Gastroesophageal sphincter (tissue), 4 donors: Measurements from ENCODE around the gene COL4A2. TPM values are rescaled to one million over a fixed set of nuclear protein-coding genes. Genes with fewer than 3 reads are reported as not detected.

Experiments used
- ATAC-seq: fragments of 150-250 bp; one replicate; pipeline ENCODE4 v1.9.1; 2016; ENCODE audit warnings: mild to moderate bottlenecking, moderate library complexity
- H3K27ac ChIP-seq, 4 donors: fragments of 200-600 bp; sonication (generic) in 3 of 4; 1 replicate in 3 of 4; 2 replicates in 1 of 4; pipeline ENCODE4 v1.5.1; 2016 to 2019
- H3K27me3 ChIP-seq: fragments of 200-600 bp; sonication (generic); one replicate; pipeline ENCODE4 v1.5.1; 2019
- H3K36me3 ChIP-seq, 2 donors: fragments of 200-600 bp; sonication (generic); one replicate each; pipeline ENCODE4 v1.5.1; 2019; ENCODE audit warnings: control low read depth in 1 of 2
- H3K4me1 ChIP-seq, 3 donors: fragments of 200-600 bp; sonication (generic); 1 replicate in 2 of 3; 2 replicates in 1 of 3; pipeline ENCODE4 v1.5.1; 2016 to 2019; ENCODE audit warnings: control low read depth in 2 of 3
- H3K4me3 ChIP-seq, 2 donors: fragments of 200-600 bp; sonication (generic); one replicate each; pipeline ENCODE4 v1.5.1; 2019; ENCODE audit warnings: mild to moderate bottlenecking in 1 of 2, moderate library complexity in 1 of 2
- H3K9me3 ChIP-seq, 3 donors: fragments of 200-600 bp; sonication (generic); one replicate each; pipeline ENCODE4 v1.5.1; 2017 to 2019; ENCODE audit warnings: control low read depth in 2 of 3
- EP300 ChIP-seq: sonication (generic); formaldehyde crosslinking; IDR thresholded peaks from one replicate; pipeline ENCODE4 v1.6.1; 2017; ENCODE audit warnings: antibody characterized with exemption, mild to moderate bottlenecking
- POLR2A ChIP-seq, 2 donors: fragments of 450-650 bp; IDR thresholded peaks; one replicate each; pipeline ENCODE4 v1.6.1; 2017; ENCODE audit warnings: antibody characterized with exemption in 2 of 2, mild to moderate bottlenecking in 2 of 2, moderate library complexity in 1 of 2
- POLR2AphosphoS5 ChIP-seq: sonication (generic); formaldehyde crosslinking; IDR thresholded peaks from one replicate; pipeline ENCODE4 v1.6.1; 2017; ENCODE audit warnings: antibody characterized with exemption
- WGBS, 2 donors: methylation state at CpG; one replicate each; pipeline ENCODE4 v1.1.5; 2018; ENCODE audit warnings: low coverage in 1 of 2; 5-methylcytosine and 5-hydroxymethylcytosine counted together
- total RNA-seq, 4 donors: library from RNA; depleted of rRNA; stranded (reverse); fragments of >200 nt; gene quantifications; one replicate each; pipeline ENCODE4 v1.1.0, GENCODE V29; 2016
- TF ChIP-seq, protein P1 (sequence below), 4 experiments: fragments of 200-600 bp in 2 of 4; fragments of 450-650 bp in 2 of 4; sonication (generic) in 1 of 4; IDR thresholded peaks; one replicate each; pipeline ENCODE4 v1.5.1; 2017 to 2019; ENCODE audit warnings: antibody characterized with exemption in 4 of 4, mild to moderate bottlenecking in 2 of 4, moderate library complexity in 2 of 4

COL4A2 gene
- total RNA-seq, 4 donors from 2014 or later, result 478 to 945 (median 543) TPM

DNA sequence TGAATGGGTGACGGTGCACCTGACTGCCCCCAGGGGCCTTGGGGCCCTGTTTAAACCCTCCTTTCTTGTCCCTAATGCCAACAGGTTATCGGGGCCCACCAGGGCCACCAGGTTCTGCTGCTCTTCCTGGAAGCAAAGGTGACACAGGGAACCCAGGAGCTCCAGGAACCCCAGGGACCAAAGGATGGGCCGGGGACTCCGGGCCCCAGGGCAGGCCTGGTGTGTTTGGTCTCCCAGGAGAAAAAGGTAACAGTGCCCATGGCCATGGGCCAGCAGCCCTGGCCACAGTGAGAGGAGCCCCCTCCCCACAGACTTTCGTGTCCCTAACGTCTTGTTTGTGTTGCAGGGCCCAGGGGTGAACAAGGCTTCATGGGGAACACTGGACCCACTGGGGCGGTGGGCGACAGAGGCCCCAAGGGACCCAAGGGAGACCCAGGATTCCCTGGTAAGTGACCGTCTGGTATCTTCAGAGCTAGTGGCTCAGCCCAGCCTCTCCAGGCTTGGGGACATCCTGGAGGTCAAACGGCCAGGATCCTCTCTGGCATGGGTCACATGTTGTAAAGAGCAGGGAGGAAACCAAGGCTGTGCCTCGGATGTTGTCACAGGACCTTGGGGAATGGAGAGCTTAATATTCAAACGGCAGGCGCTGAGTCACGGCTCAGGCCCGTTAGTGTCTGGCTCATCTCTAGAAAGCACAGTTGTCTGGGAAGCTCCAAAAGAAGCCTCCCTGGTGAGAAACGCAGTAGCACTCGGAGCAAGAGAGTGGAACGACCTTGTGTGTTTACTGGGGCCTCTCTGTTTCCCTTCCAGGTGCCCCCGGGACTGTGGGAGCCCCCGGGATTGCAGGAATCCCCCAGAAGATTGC is 196.2 kb downstream of the COL4A2 start:
- Histone ChIP-seq H3K9me3 (no peaks in the 10 kb centered on the region), H3K27me3 (no peaks in the 10 kb centered on the region), H3K4me3 (no peak overlapping the region), H3K27ac (peak overlapping the region in 3 of 4 donors; percentile 66 to 83 (median 74)), H3K4me1 (peaks cover 0 to 32% (median 21%) of the 10 kb centered on the region in 3 donors), H3K36me3 (peaks cover 0 to 99% of the 10 kb centered on the region in 2 donors)
- no peak for TF ChIP-seq POLR2A (IDR thresholded peaks at IDR 0.05)
- no peak for ATAC-seq
- 56 to 57% methylated on average over 7 to 9 of the region's 20 CpGs for WGBS, 2 donors

- Histone ChIP-seq H3K27ac (peak overlapping the region in 3 of 4 donors; percentile 66 to 83 (median 74)), H3K9me3 (no peaks in the 10 kb centered on the region), H3K4me3 (no peak overlapping the region), H3K4me1 (peaks cover 0 to 39% (median 28%) of the 10 kb centered on the region in 3 donors), H3K27me3 (no peaks in the 10 kb centered on the region), H3K36me3 (peaks cover 0 to 99% of the 10 kb centered on the region in 2 donors)
- no peak for ATAC-seq
- TF ChIP-seq, protein P1, sequence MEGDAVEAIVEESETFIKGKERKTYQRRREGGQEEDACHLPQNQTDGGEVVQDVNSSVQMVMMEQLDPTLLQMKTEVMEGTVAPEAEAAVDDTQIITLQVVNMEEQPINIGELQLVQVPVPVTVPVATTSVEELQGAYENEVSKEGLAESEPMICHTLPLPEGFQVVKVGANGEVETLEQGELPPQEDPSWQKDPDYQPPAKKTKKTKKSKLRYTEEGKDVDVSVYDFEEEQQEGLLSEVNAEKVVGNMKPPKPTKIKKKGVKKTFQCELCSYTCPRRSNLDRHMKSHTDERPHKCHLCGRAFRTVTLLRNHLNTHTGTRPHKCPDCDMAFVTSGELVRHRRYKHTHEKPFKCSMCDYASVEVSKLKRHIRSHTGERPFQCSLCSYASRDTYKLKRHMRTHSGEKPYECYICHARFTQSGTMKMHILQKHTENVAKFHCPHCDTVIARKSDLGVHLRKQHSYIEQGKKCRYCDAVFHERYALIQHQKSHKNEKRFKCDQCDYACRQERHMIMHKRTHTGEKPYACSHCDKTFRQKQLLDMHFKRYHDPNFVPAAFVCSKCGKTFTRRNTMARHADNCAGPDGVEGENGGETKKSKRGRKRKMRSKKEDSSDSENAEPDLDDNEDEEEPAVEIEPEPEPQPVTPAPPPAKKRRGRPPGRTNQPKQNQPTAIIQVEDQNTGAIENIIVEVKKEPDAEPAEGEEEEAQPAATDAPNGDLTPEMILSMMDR (IDR thresholded peaks at IDR 0.05), result no peak
- no peak for TF ChIP-seq POLR2A (IDR thresholded peaks at IDR 0.05)
- no peak for TF ChIP-seq EP300
- TF ChIP-seq POLR2AphosphoS5, result no peak
- WGBS, 2 donors, result 100% methylated on average over 4 of the region's 18 CpGs; no CpG with 5 or more reads in 1 of the 2 donors
Observed at GRCh38 chr13:110503979-110504499, 197.0 kb downstream of the COL4A2 start.

- peaks cover 0 to 97% of the 10 kb centered on the region in 2 donors for H3K36me3 ChIP-seq
- no peak overlapping the region for H3K4me3 ChIP-seq
- H3K27ac ChIP-seq, result peak overlapping the region in 3 of 4 donors; percentile 74 to 83 (median 78)
- no peaks in the 10 kb centered on the region for H3K27me3 ChIP-seq
- no peak for ATAC-seq
- TF ChIP-seq POLR2A (IDR thresholded peaks at IDR 0.05) (no peak), EP300 (no peak), POLR2AphosphoS5 (no peak)
- TF ChIP-seq, protein P1 (IDR thresholded peaks at IDR 0.05), result no peak
- H3K9me3 ChIP-seq, result no peaks in the 10 kb centered on the region
- H3K4me1 ChIP-seq, result peaks cover 0 to 54% (median 28%) of the 10 kb centered on the region in 3 donors
- 77 to 100% methylated on average over 1 to 3 of the region's 10 CpGs for WGBS, 2 donors
Observed at GRCh38 chr13:110505594-110505993, 198.5 kb downstream of the COL4A2 start.

DNA sequence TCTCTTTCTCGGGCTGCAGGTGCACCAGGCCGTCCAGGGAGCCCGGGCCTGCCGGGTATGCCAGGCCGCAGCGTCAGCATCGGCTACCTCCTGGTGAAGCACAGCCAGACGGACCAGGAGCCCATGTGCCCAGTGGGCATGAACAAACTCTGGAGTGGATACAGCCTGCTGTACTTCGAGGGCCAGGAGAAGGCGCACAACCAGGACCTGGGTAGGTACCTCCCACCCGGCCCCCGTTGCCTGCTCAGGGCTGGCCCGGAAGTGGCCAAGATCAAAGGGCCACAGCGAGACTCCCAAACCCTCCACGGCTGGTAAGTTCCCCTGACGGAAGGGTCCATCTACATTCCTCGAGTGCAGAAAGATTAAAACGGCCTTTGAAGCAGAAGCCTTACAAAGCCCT is 199.3 kb downstream of the COL4A2 start:
- peak overlapping the region; percentile 62 to 83 (median 76) for H3K27ac ChIP-seq

More for the DNA sequence above, 199.3 kb downstream of the COL4A2 start:
- H3K36me3 ChIP-seq, result peaks cover 0 to 97% of the 10 kb centered on the region in 2 donors
- no peaks in the 10 kb centered on the region for H3K9me3 ChIP-seq
- no peak for ATAC-seq
- H3K27me3 ChIP-seq, result no peaks in the 10 kb centered on the region
- H3K4me3 ChIP-seq, result no peak overlapping the region
- TF ChIP-seq POLR2AphosphoS5 (no peak), EP300 (no peak), POLR2A (IDR thresholded peaks at IDR 0.05) (no peak)
- TF ChIP-seq, protein P1 (IDR thresholded peaks at IDR 0.05), result no peak
- WGBS, 2 donors, result 42 to 63% methylated on average over 2 to 3 of the region's 18 CpGs
- peaks cover 0 to 55% (median 28%) of the 10 kb centered on the region in 3 donors for H3K4me1 ChIP-seq
